Memory B cell (primary cell): ENCODE results near the gene MST1R.

ENCODE experiments used
- ATAC-seq: fragments of 150-1000 bp; cut with Tn5 transposase; 2 replicates; pipeline ENCODE4 v1.10.0; 2021; ENCODE audit warnings: low read depth, mild to moderate bottlenecking, moderate library complexity
- DNase-seq, 2 donors: peaks; one replicate each; pipeline ENCODE4 v3.0.0; 2022; ENCODE audit warnings: low spot score in 2 of 2
- H3K27ac Mint-ChIP-seq: one replicate; pipeline ENCODE4 v1.8.0; 2022; ENCODE audit warnings: mild to moderate bottlenecking, moderate library complexity, mixed read lengths
- H3K27me3 Mint-ChIP-seq: one replicate; pipeline ENCODE4 v1.8.0; 2022; ENCODE audit warnings: mixed read lengths
- H3K36me3 Mint-ChIP-seq: one replicate; pipeline ENCODE4 v1.8.0; 2022; ENCODE audit warnings: mild to moderate bottlenecking, mixed read lengths
- H3K4me1 Mint-ChIP-seq: one replicate; pipeline ENCODE4 v1.8.0; 2022; ENCODE audit warnings: mixed read lengths
- H3K4me3 Mint-ChIP-seq: one replicate; pipeline ENCODE4 v1.8.0; 2022; ENCODE audit warnings: mild to moderate bottlenecking, moderate library complexity, mixed read lengths
- H3K9me3 Mint-ChIP-seq: one replicate; pipeline ENCODE4 v1.8.0; 2022; ENCODE audit warnings: mixed read lengths

Gene MST1R

GRCh38 chr3:49856181-49857005 is 47.3 kb downstream of the MST1R start, which contains the start of gene TRAIP:
TSS of gene TRAIP (minus strand) at chr3:49856564. CDS start at chr3:49856453, 111 bp downstream.
- peak; percentile 99 for ATAC-seq
- no peaks in the 10 kb centered on the region for H3K27me3 Mint-ChIP-seq
- peak within 1 kb of the TSS; percentile 61 for H3K27ac Mint-ChIP-seq
- DNase-seq, result peak; percentile 96 to 98
- H3K9me3 Mint-ChIP-seq, result no peaks in the 10 kb centered on the region
- H3K4me1 Mint-ChIP-seq, result peaks cover 12% of the 10 kb centered on the region
- no peaks in the 10 kb centered on the region for H3K36me3 Mint-ChIP-seq
- peak within 1 kb of the TSS; percentile 85 for H3K4me3 Mint-ChIP-seq

GRCh38 chr3:49855662-49856061 is 48.0 kb downstream of the MST1R start:
- H3K4me3 Mint-ChIP-seq, result peak overlapping the region; percentile 85
- H3K27me3 Mint-ChIP-seq, result no peaks in the 10 kb centered on the region
- no peak for ATAC-seq
- no peaks in the 10 kb centered on the region for H3K9me3 Mint-ChIP-seq
- H3K4me1 Mint-ChIP-seq, result peaks cover 12% of the 10 kb centered on the region
- H3K27ac Mint-ChIP-seq, result peak overlapping the region; percentile 61
- no peaks in the 10 kb centered on the region for H3K36me3 Mint-ChIP-seq
- DNase-seq, result no peak

- Mint-ChIP-seq H3K36me3 (peaks cover 3% of the 10 kb centered on the region), H3K4me1 (peaks cover 3% of the 10 kb centered on the region), H3K27ac (no peak overlapping the region), H3K9me3 (no peaks in the 10 kb centered on the region), H3K4me3 (no peak overlapping the region), H3K27me3 (no peaks in the 10 kb centered on the region)
- DNase-seq (no peak), ATAC-seq (no peak)
Measured at GRCh38 chr3:49845694-49846093, 58.0 kb downstream of the MST1R start.

- H3K4me1 Mint-ChIP-seq, result peaks cover 3% of the 10 kb centered on the region
- ATAC-seq (no peak), DNase-seq (no peak)
- H3K27ac Mint-ChIP-seq, result no peak overlapping the region
- H3K36me3 Mint-ChIP-seq, result peaks cover 3% of the 10 kb centered on the region
- H3K4me3 Mint-ChIP-seq, result no peak overlapping the region
- H3K9me3 Mint-ChIP-seq, result no peaks in the 10 kb centered on the region
- H3K27me3 Mint-ChIP-seq, result no peaks in the 10 kb centered on the region
Measured at GRCh38 chr3:49844464-49845183, 59.0 kb downstream of the MST1R start.

- Mint-ChIP-seq H3K36me3 (peaks cover 3% of the 10 kb centered on the region), H3K9me3 (no peaks in the 10 kb centered on the region), H3K4me1 (peaks cover 8% of the 10 kb centered on the region), H3K27ac (no peak overlapping the region), H3K4me3 (no peak overlapping the region), H3K27me3 (no peaks in the 10 kb centered on the region)
- DNase-seq, result no peak
- no peak for ATAC-seq
Measured at GRCh38 chr3:49842843-49843517, 60.7 kb downstream of the MST1R start.

GRCh38 chr3:49841806-49842205 is 61.9 kb downstream of the MST1R start:
- Mint-ChIP-seq H3K27me3 (no peaks in the 10 kb centered on the region), H3K27ac (no peak overlapping the region), H3K4me3 (no peak overlapping the region), H3K36me3 (no peaks in the 10 kb centered on the region), H3K9me3 (no peaks in the 10 kb centered on the region), H3K4me1 (peaks cover 8% of the 10 kb centered on the region)
- DNase-seq, result no peak
- no peak for ATAC-seq

- DNase-seq (no peak), ATAC-seq (no peak)
- Mint-ChIP-seq H3K36me3 (no peaks in the 10 kb centered on the region), H3K27ac (no peak overlapping the region), H3K9me3 (no peaks in the 10 kb centered on the region), H3K4me3 (no peak overlapping the region), H3K4me1 (peaks cover 8% of the 10 kb centered on the region), H3K27me3 (no peaks in the 10 kb centered on the region)
Measured at GRCh38 chr3:49841126-49841696, 62.5 kb downstream of the MST1R start.

GRCh38 chr3:49840388-49840787 is 63.3 kb downstream of the MST1R start:
- H3K27me3 Mint-ChIP-seq, result no peaks in the 10 kb centered on the region
- no peaks in the 10 kb centered on the region for H3K36me3 Mint-ChIP-seq
- ATAC-seq (no peak), DNase-seq (no peak)
- H3K4me3 Mint-ChIP-seq, result no peak overlapping the region
- no peak overlapping the region for H3K27ac Mint-ChIP-seq
- no peaks in the 10 kb centered on the region for H3K9me3 Mint-ChIP-seq
- H3K4me1 Mint-ChIP-seq, result peaks cover 8% of the 10 kb centered on the region

GRCh38 chr3:49839193-49839809 is 64.4 kb downstream of the MST1R start:
- H3K36me3 Mint-ChIP-seq, result peaks cover 2% of the 10 kb centered on the region
- DNase-seq, result peak; percentile 84 to 85
- no peaks in the 10 kb centered on the region for H3K9me3 Mint-ChIP-seq
- H3K4me3 Mint-ChIP-seq, result no peak overlapping the region
- H3K27ac Mint-ChIP-seq, result no peak overlapping the region
- no peaks in the 10 kb centered on the region for H3K27me3 Mint-ChIP-seq
- H3K4me1 Mint-ChIP-seq, result peaks cover 8% of the 10 kb centered on the region
- ATAC-seq, result peak; percentile 99
